H1 (cell line): ENCODE measurements around the gene RPIA.
"Not testable (repeated sequence)": the region's sequence is repeated elsewhere in the genome, so short reads cannot be mapped to it uniquely, and the experiment has no call there.

Experiments
- ATF3 ChIP-seq: IDR thresholded peaks from 2 replicates; pipeline ENCODE4 v1.6.1; 2011; ENCODE audit warnings: low read depth, mild to moderate bottlenecking, low read length; ENCODE audit not compliant: insufficient read depth
- CHD2 ChIP-seq: IDR thresholded peaks from 2 replicates; pipeline ENCODE4 v1.6.1; 2012; ENCODE audit warnings: low read length, improper control_type of control experiment
- CTCF ChIP-seq, 3 experiments: IDR thresholded peaks; 1 replicate in 2 of 3; 2 replicates in 1 of 3; pipeline versions ENCODE4 v1.5.1 to v1.6.1; 2011; ENCODE audit warnings: low read length in 3 of 3, mild to moderate bottlenecking in 3 of 3, inconsistent platforms in 2 of 3, low read depth in 1 of 3, moderate library complexity in 1 of 3; ENCODE audit not compliant: insufficient read depth in 1 of 3; ENCODE audit errors: control extremely low read depth in 1 of 3
- POLR2AphosphoS5 ChIP-seq: IDR thresholded peaks from 2 replicates; pipeline ENCODE4 v1.6.1; 2011; ENCODE audit warnings: low read depth, low read length
- POU5F1 ChIP-seq: IDR thresholded peaks from 2 replicates; pipeline ENCODE4 v1.6.1; 2011; ENCODE audit warnings: low read depth, mild to moderate bottlenecking, low read length, moderate library complexity
- USF2 ChIP-seq: IDR thresholded peaks from 2 replicates; pipeline ENCODE4 v1.6.1; 2011; ENCODE audit warnings: low read length, improper control_type of control experiment

- not testable (repeated sequence) for TF ChIP-seq CTCF (IDR thresholded peaks at IDR 0.05; ENCODE audit: control extremely low read depth in 1 of 3, insufficient read depth in 1 of 3, low read depth in 1 of 3, low read length in 3 of 3); USF2; ATF3; POLR2AphosphoS5; CHD2; POU5F1
Observed at GRCh38 chr2:88773233-88774028, 82.0 kb downstream of the RPIA start.
